ENCODE data around the gene CAPG. TPM values are rescaled to one million over a fixed set of nuclear protein-coding genes. Genes with fewer than 3 reads are reported as not detected.

Gene CAPG
- total and polyA plus RNA-seq, 10 of the 15 experiments (the other 5 are each of a cell fraction or from before 2014, with no cell fraction given): 26.3 to 192 (median 100) TPM

GRCh38 chr2:85435220-85435958 is 25.2 kb upstream of the CAPG start (continued):
- no peak for TF ChIP-seq CEBPZ (IDR thresholded peaks at IDR 0.05; ENCODE audit: low read depth, low read length)
- TF ChIP-seq REST (IDR thresholded peaks at IDR 0.05; ENCODE audit: low read depth, low read length): no peak
- TF ChIP-seq ZZZ3 (IDR thresholded peaks at IDR 0.05; ENCODE audit: control insufficient read depth, insufficient read length, low read depth): no peak
- TF ChIP-seq IRF4 (IDR thresholded peaks at IDR 0.05; ENCODE audit: low read depth, low read length): no peak
- no peak for TF ChIP-seq RELA (IDR thresholded peaks at IDR 0.05; ENCODE audit: borderline replicate concordance, partially characterized antibody)
- no peak for TF ChIP-seq E4F1 (IDR thresholded peaks at IDR 0.05; ENCODE audit: borderline replicate concordance, partially characterized antibody)
